Thoracic aorta (tissue), 2 donors: ENCODE measurements around the gene SSH2. TPM values are rescaled to one million over a fixed set of nuclear protein-coding genes. Genes with fewer than 3 reads are reported as not detected.
A peak's percentile ranks its signal among the peaks of the same experiment; 100 is the strongest.

Experiments used
- ATAC-seq: fragments of 150-250 bp; one replicate; pipeline ENCODE4 v1.8.0; 2017; ENCODE audit warnings: low read depth; ENCODE audit not compliant: insufficient number of reproducible peaks, low FRiP score
- DNase-seq: peaks from one replicate; pipeline ENCODE4 v3.0.0-alpha.2; 2020; ENCODE audit warnings: low spot score
- H3K27ac ChIP-seq, 2 donors: fragments of 200-600 bp; sonication (generic); 1 replicate in 1 of 2; 2 replicates in 1 of 2; pipeline ENCODE4 v1.5.1; 2016; ENCODE audit warnings: mild to moderate bottlenecking in 2 of 2, moderate library complexity in 2 of 2
- H3K27me3 ChIP-seq: fragments of 200-600 bp; sonication (generic); replicated peaks from 2 replicates; pipeline ENCODE4 v1.6.0; 2016; ENCODE audit warnings: mild to moderate bottlenecking; ENCODE audit not compliant: insufficient read depth
- H3K36me3 ChIP-seq: fragments of 200-600 bp; sonication (generic); one replicate; pipeline ENCODE4 v1.5.1; 2016
- H3K4me1 ChIP-seq, 2 donors: fragments of 200-600 bp; sonication (generic); 1 replicate in 1 of 2; 2 replicates in 1 of 2; pipeline versions ENCODE4 v1.5.1 to v1.6.0; 2016; ENCODE audit warnings: low read depth in 2 of 2, mild to moderate bottlenecking in 1 of 2; ENCODE audit not compliant: control insufficient read depth in 1 of 2
- H3K4me3 ChIP-seq: fragments of 200-600 bp; sonication (generic); 2 replicates; pipeline ENCODE4 v1.5.1; 2016; ENCODE audit warnings: mild to moderate bottlenecking
- H3K9me3 ChIP-seq: fragments of 200-600 bp; sonication (generic); 2 replicates; pipeline ENCODE4 v1.5.1; 2016
- CTCF ChIP-seq: fragments of 200-600 bp; sonication (generic); IDR thresholded peaks from one replicate; pipeline ENCODE4 v1.5.1; 2019; ENCODE audit warnings: antibody characterized with exemption
- total RNA-seq, 2 donors: library from RNA; depleted of rRNA; stranded (reverse); fragments of >200 nt; gene quantifications; one replicate each; pipeline versions ENCODE4 v1.1.0 to v1.2.3, GENCODE V29; 2016

The SSH2 gene
- total RNA-seq, 2 donors from 2014 or later = 31.5 to 33.2 TPM

GRCh38 chr17:29642171-29642611 lies 287.8 kb downstream of the SSH2 start:
- TF ChIP-seq CTCF = no peak
- H3K4me1 ChIP-seq = peaks cover 42 to 78% of the 10 kb centered on the region in 2 donors
- H3K27ac ChIP-seq = no peak overlapping the region

DNA sequence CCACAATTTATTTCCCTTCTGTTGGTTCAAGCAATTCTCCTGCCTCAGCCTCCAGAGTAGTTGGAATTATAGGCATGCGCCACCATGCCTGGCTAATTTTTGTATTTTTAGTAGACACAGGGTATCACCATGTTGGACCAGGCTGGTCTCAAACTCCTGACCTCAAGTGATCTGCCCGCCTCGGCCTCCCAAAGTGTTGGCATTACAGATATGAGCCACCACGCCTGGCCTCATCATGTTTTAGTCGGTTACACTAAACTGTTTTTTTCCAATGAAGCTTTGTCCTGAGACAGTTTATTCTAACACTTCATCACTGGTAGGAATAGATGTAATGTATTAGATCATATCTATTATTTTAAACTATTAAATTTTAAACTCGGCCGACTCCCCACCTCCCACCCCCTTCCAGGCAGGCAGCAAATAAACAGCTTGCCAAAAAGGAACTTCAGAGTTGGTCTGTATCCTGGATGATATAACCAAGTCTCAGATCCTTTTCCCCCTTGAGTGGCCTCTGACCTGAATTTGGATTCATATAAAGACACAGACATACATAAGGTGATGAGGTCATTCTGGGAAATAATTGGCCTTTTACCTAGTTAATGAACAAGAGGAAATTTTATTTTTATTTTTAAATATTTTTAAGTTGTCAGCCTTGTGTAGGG lies 288.9 kb downstream of the SSH2 start:
- H3K4me3 ChIP-seq = no peak overlapping the region
- no peak for ATAC-seq
- peaks cover 38 to 70% of the 10 kb centered on the region in 2 donors for H3K4me1 ChIP-seq
- H3K36me3 ChIP-seq = peaks cover 1% of the 10 kb centered on the region
- no peak for DNase-seq
- TF ChIP-seq CTCF = no peak
- no peaks in the 10 kb centered on the region for H3K27me3 ChIP-seq
- H3K9me3 ChIP-seq = no peaks in the 10 kb centered on the region
- H3K27ac ChIP-seq = peak overlapping the region in 1 of 2 donors; percentile 72

More at GRCh38 chr17:29642171-29642611, 287.8 kb downstream of the SSH2 start:
- ATAC-seq (no peak), DNase-seq (no peak)
- Histone ChIP-seq H3K9me3 (no peaks in the 10 kb centered on the region), H3K36me3 (no peaks in the 10 kb centered on the region), H3K4me3 (no peak overlapping the region), H3K27me3 (no peaks in the 10 kb centered on the region)

DNA sequence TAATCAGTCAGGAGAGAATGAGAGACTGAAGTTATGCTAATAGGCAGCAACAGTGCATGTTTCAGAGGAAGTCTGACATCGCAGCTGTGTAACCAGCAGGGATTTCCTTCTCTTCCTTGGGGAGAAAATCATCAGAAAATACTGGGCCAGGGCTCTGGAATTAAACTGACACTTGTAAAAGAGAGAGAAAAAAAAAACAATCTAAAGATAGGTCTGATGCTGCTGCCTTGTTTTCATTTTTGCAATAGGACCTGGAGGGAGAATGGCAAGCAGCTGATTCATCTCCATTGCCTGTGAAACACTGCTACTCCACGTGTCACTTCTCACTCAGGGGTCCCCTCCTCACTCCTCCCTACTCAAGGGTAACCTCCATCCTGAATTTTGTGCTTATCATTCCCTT lies 289.6 kb downstream of the SSH2 start:
- H3K4me3 ChIP-seq = no peak overlapping the region

GRCh38 chr17:29633886-29634285 lies 296.1 kb downstream of the SSH2 start:
- H3K4me3 ChIP-seq = no peak overlapping the region

More for the DNA sequence above, 289.6 kb downstream of the SSH2 start:
- no peaks in the 10 kb centered on the region for H3K9me3 ChIP-seq
- no peaks in the 10 kb centered on the region for H3K27me3 ChIP-seq
- ATAC-seq (no peak), DNase-seq (no peak)
- peak overlapping the region in 1 of 2 donors; percentile 72 for H3K27ac ChIP-seq
- H3K36me3 ChIP-seq = peaks cover 8% of the 10 kb centered on the region
- no peak for TF ChIP-seq CTCF
- peaks cover 33 to 63% of the 10 kb centered on the region in 2 donors for H3K4me1 ChIP-seq

More at GRCh38 chr17:29633886-29634285, 296.1 kb downstream of the SSH2 start:
- Histone ChIP-seq H3K36me3 (peaks cover 23% of the 10 kb centered on the region), H3K27ac (no peak overlapping the region), H3K27me3 (no peaks in the 10 kb centered on the region), H3K4me1 (peaks cover 1 to 3% of the 10 kb centered on the region in 2 donors), H3K9me3 (no peaks in the 10 kb centered on the region)
- no peak for DNase-seq
- TF ChIP-seq CTCF = no peak
- no peak for ATAC-seq
